IPS-20b (cell line): ENCODE data around the gene TAF5L.
A peak's percentile ranks its signal among the peaks of the same experiment; 100 is the strongest.

Experiments
- H3K27ac ChIP-seq: one replicate; pipeline ENCODE4 v1.5.1; 2013; ENCODE audit warnings: low read length
- H3K27me3 ChIP-seq: 2 replicates; pipeline ENCODE4 v1.6.1; 2013; ENCODE audit warnings: mild to moderate bottlenecking, low read length, inconsistent platforms; ENCODE audit not compliant: insufficient read depth
- H3K36me3 ChIP-seq: 2 replicates; pipeline ENCODE4 v1.6.1; 2013; ENCODE audit warnings: low read depth, mild to moderate bottlenecking, inconsistent platforms, low read length, moderate library complexity; ENCODE audit not compliant: insufficient read depth
- H3K4me1 ChIP-seq: 2 replicates; pipeline ENCODE4 v1.6.1; 2013; ENCODE audit warnings: mild to moderate bottlenecking, control low read depth, inconsistent platforms, low read length, moderate library complexity; ENCODE audit not compliant: insufficient read depth
- H3K4me3 ChIP-seq: 2 replicates; pipeline ENCODE4 v1.5.1; 2013; ENCODE audit warnings: mild to moderate bottlenecking, low read length, inconsistent platforms
- H3K9ac ChIP-seq: 2 replicates; pipeline ENCODE4 v1.6.1; 2013; ENCODE audit warnings: low read depth, mild to moderate bottlenecking, inconsistent platforms, low read length, moderate library complexity
- H3K9me3 ChIP-seq: 2 replicates; pipeline ENCODE4 v1.6.1; 2013; ENCODE audit warnings: mild to moderate bottlenecking, low read depth, low read length, inconsistent platforms; ENCODE audit not compliant: insufficient read depth

Gene TAF5L

DNA sequence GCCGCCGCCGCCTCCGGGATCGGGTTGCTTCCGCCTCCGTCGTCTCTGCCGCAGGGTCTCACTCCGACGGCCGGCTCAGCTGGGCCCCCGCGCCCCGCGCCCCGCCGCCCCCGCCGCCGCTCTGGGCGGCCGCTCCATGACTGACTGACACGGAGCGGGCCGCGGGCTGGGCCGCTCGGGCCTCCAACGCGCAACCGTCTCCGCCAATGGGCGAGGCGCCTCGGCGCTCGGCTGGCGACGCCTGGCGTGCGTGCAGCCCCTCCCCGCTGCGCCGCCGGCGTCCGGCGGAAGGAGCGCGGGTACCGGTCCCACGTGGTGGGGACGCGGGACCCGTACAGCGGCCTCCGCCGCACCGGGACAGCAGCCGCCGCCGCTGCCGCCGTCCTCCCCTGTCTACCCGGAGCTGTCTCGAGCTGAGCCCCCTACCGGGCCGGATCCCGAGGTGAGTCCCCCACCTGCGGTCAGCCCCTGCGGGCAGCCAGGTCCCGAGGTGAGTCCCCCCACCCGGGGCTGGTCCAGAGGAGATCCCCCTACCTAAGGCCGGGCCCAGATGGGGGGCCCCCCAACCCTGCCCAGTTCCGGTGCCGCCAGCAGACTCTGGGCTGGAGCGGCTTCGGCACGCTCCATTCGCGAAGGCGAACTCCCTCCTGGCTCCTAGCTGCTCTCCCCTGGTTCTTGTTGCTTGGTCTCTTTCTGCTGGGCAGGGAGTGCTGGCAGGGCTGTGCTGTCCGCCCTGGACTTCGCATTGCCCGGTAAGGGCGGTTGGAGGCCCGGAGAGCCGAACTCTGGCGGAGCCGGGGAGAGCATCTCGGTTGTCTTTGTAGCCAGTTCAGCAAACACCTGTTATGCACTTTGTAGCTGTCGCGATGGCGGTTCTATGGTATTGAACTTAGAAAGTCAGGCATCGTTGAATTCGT is at the start of gene TAF5L, which contains the start of gene URB2:
TAF5L (minus strand) TSS at position 208 of the 917 bp plus-strand sequence. CDS start 11,640 bp downstream, outside the sequence.
URB2 (plus strand) TSS at position 333 of the 917 bp plus-strand sequence. CDS start 1,387 bp downstream, outside the sequence.
- Histone ChIP-seq H3K4me3 (peak within 1 kb of the TSS; percentile 98), H3K36me3 (peaks cover 21% of the 10 kb centered on the region), H3K4me1 (peaks cover 11% of the 10 kb centered on the region; the same call in 1 of the 2 replicates), H3K9me3 (no peaks in the 10 kb centered on the region), H3K27ac (peak within 1 kb of the TSS; percentile 48), H3K27me3 (peaks cover 5% of the 10 kb centered on the region; the same call in 1 of the 2 replicates), H3K9ac (peak within 1 kb of the TSS; percentile 96)

DNA sequence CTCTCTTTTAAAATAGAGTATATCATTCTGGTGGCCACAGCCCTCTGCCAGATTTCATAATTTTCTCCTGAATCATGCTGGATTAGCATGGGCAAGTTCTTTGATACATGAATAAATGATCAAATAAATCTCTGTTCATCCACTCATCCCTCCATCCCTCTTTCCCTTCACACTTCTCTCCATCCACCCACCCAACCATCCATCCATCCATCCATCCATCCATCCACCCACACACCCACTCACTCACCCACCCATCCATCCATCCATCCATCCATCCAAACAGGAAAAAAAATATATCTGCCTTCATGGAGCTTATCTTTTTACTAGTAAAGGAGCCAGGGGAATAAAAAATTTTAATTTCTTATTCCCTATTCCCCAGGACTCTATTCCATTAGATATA is 49.5 kb upstream of the TAF5L start:
- H3K9me3 ChIP-seq: no peaks in the 10 kb centered on the region
- no peaks in the 10 kb centered on the region for H3K27me3 ChIP-seq
- H3K4me1 ChIP-seq: no peaks in the 10 kb centered on the region
- H3K4me3 ChIP-seq: no peak overlapping the region
- H3K27ac ChIP-seq: no peak overlapping the region
- H3K36me3 ChIP-seq: no peaks in the 10 kb centered on the region
- H3K9ac ChIP-seq: no peak overlapping the region

DNA sequence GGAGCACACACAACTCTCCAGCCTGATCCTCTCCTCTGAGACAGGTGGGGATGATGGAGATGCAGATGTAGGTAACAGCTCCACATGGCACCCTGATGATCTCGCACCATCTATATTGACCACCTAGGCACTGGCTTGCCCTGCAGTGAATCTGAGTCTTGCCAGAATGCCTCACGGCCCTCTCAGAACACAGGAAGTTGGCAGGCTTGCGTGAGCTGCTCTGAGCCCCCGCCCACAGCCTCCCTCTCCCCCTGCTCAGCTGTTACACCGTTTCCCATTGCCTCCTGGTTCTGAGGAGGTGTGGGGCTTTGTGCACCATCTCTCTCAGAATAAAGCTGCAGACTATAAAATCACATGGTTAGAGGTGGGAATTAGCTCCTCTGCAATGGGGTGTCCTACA is 48.1 kb upstream of the TAF5L start:
- Histone ChIP-seq H3K9ac (no peak overlapping the region), H3K27ac (no peak overlapping the region), H3K9me3 (no peaks in the 10 kb centered on the region), H3K4me1 (no peaks in the 10 kb centered on the region), H3K36me3 (no peaks in the 10 kb centered on the region), H3K27me3 (no peaks in the 10 kb centered on the region), H3K4me3 (no peak overlapping the region)

DNA sequence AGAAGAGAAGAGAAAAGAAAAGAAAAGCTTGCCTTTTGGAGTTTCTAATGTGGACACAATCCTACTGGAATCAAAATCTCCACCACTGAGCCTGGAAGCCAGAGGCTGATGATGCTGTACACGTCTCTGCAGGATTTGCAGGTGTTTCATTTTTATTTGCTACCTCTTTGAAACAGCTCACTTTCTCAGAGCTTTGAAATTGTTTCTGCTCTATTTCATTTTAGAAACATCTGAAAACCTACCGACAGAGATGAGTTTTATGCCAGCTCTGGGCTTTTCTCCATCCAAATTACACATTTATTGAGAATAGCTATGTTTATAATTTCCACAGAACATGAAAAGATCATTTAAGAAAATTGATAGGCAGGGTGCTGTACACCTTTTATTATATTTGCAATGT is 46.3 kb upstream of the TAF5L start:
- Histone ChIP-seq H3K27me3 (no peaks in the 10 kb centered on the region), H3K36me3 (no peaks in the 10 kb centered on the region; the same call in 1 of the 2 replicates), H3K27ac (no peak overlapping the region), H3K9me3 (no peaks in the 10 kb centered on the region), H3K9ac (no peak overlapping the region), H3K4me1 (no peaks in the 10 kb centered on the region), H3K4me3 (no peak overlapping the region)

- Histone ChIP-seq H3K27ac (no peak overlapping the region), H3K9me3 (no peaks in the 10 kb centered on the region), H3K27me3 (no peaks in the 10 kb centered on the region), H3K4me3 (no peak overlapping the region), H3K9ac (no peak overlapping the region), H3K36me3 (no peaks in the 10 kb centered on the region; the same call in 1 of the 2 replicates), H3K4me1 (no peaks in the 10 kb centered on the region)
Observed at GRCh38 chr1:229671310-229671709, 45.4 kb upstream of the TAF5L start.

- Histone ChIP-seq H3K9me3 (no peaks in the 10 kb centered on the region), H3K27ac (no peak overlapping the region), H3K4me1 (no peaks in the 10 kb centered on the region), H3K9ac (no peak overlapping the region), H3K27me3 (no peaks in the 10 kb centered on the region), H3K36me3 (peaks cover 9% of the 10 kb centered on the region; the same call in 1 of the 2 replicates), H3K4me3 (no peak overlapping the region)
Observed at GRCh38 chr1:229669333-229669732, 43.4 kb upstream of the TAF5L start.

DNA sequence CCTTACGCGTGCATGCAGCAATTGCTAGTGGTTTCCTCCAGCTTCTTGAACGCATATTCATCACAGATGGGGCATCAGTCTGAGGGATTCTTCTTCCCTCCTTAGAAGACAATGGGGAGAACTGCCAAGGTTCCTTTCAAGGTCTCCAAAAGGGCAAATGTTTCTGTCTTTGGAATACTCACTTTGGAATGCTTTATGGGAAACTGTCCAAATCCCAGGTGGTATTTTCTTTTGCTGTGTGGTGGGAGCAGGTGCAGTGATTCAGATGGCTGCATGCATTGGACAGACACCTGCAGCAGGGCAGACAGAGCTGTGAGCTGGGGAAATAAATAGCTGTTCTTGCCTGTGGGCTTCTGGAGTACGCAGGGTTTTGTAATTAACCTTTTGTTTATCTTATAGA is 40.7 kb upstream of the TAF5L start:
- Histone ChIP-seq H3K27ac (no peak overlapping the region), H3K36me3 (peaks cover 26% of the 10 kb centered on the region; the same call in 1 of the 2 replicates), H3K4me3 (no peak overlapping the region), H3K4me1 (no peaks in the 10 kb centered on the region), H3K27me3 (no peaks in the 10 kb centered on the region), H3K9me3 (no peaks in the 10 kb centered on the region), H3K9ac (no peak overlapping the region)

- H3K27me3 ChIP-seq: no peaks in the 10 kb centered on the region
- no peak overlapping the region for H3K9ac ChIP-seq
- no peak overlapping the region for H3K27ac ChIP-seq
- H3K36me3 ChIP-seq: peaks cover 30% of the 10 kb centered on the region; the same call in 1 of the 2 replicates
- no peaks in the 10 kb centered on the region for H3K9me3 ChIP-seq
- no peaks in the 10 kb centered on the region for H3K4me1 ChIP-seq
- H3K4me3 ChIP-seq: no peak overlapping the region
Observed at GRCh38 chr1:229665912-229666558, 40.1 kb upstream of the TAF5L start.

- Histone ChIP-seq H3K27me3 (no peaks in the 10 kb centered on the region), H3K9ac (no peak overlapping the region), H3K27ac (no peak overlapping the region), H3K4me3 (no peak overlapping the region), H3K4me1 (no peaks in the 10 kb centered on the region), H3K36me3 (peaks cover 47% of the 10 kb centered on the region), H3K9me3 (no peaks in the 10 kb centered on the region)
Observed at GRCh38 chr1:229664133-229664689, 38.3 kb upstream of the TAF5L start.

GRCh38 chr1:229661897-229662296 is 36.0 kb upstream of the TAF5L start:
- no peak overlapping the region for H3K27ac ChIP-seq
- no peaks in the 10 kb centered on the region for H3K4me1 ChIP-seq
- no peaks in the 10 kb centered on the region for H3K27me3 ChIP-seq
- peaks cover 70% of the 10 kb centered on the region for H3K36me3 ChIP-seq
- H3K4me3 ChIP-seq: no peak overlapping the region
- H3K9me3 ChIP-seq: no peaks in the 10 kb centered on the region
- no peak overlapping the region for H3K9ac ChIP-seq

GRCh38 chr1:229661022-229661877 is 35.3 kb upstream of the TAF5L start:
- Histone ChIP-seq H3K9me3 (no peaks in the 10 kb centered on the region), H3K4me1 (no peaks in the 10 kb centered on the region), H3K4me3 (no peak overlapping the region)

More at GRCh38 chr1:229661022-229661877, 35.3 kb upstream of the TAF5L start:
- Histone ChIP-seq H3K9ac (no peak overlapping the region), H3K36me3 (peaks cover 76% of the 10 kb centered on the region), H3K27ac (no peak overlapping the region), H3K27me3 (no peaks in the 10 kb centered on the region)
